ENCODE measurements around the gene GPC6.

GPC6 gene

GRCh38 chr13:93740334-93740733 is 513.7 kb downstream of the GPC6 start:
- DNase-seq (ENCODE audit: low spot score): no peak

- no peak for DNase-seq (ENCODE audit: low spot score)
Observed at GRCh38 chr13:93744033-93744432, 517.4 kb downstream of the GPC6 start.

GRCh38 chr13:93744886-93745285 is 518.3 kb downstream of the GPC6 start:
- DNase-seq (ENCODE audit: low spot score): no peak

GRCh38 chr13:93745884-93746283 is 519.3 kb downstream of the GPC6 start:
- no peak for DNase-seq (ENCODE audit: low spot score)

- no peak for DNase-seq (ENCODE audit: low spot score)
Observed at GRCh38 chr13:93746589-93746988, 520.0 kb downstream of the GPC6 start.

GRCh38 chr13:93750676-93751075 is 524.1 kb downstream of the GPC6 start:
- DNase-seq (ENCODE audit: low spot score): no peak

- peak; percentile 1 for DNase-seq (ENCODE audit: low spot score)
Observed at GRCh38 chr13:93751117-93751516, 524.5 kb downstream of the GPC6 start.

- DNase-seq (ENCODE audit: low spot score): no peak
Observed at GRCh38 chr13:93752541-93752940, 525.9 kb downstream of the GPC6 start.

GRCh38 chr13:93753639-93754038 is 527.0 kb downstream of the GPC6 start:
- DNase-seq (ENCODE audit: low spot score): no peak

GRCh38 chr13:93755341-93755740 is 528.7 kb downstream of the GPC6 start:
- DNase-seq (ENCODE audit: low spot score): no peak

- DNase-seq (ENCODE audit: low spot score): no peak
Observed at GRCh38 chr13:93758575-93758974, 532.0 kb downstream of the GPC6 start.

GRCh38 chr13:93762708-93763426 is 536.3 kb downstream of the GPC6 start:
- no peak for DNase-seq (ENCODE audit: low spot score)

GRCh38 chr13:93765062-93765461 is 538.5 kb downstream of the GPC6 start:
- no peak for DNase-seq (ENCODE audit: low spot score)

- DNase-seq (ENCODE audit: low spot score): no peak
Observed at GRCh38 chr13:93765811-93766210, 539.2 kb downstream of the GPC6 start.

- DNase-seq (ENCODE audit: low spot score): no peak
Observed at GRCh38 chr13:93766719-93767118, 540.1 kb downstream of the GPC6 start.

GRCh38 chr13:93767180-93767916 is 540.7 kb downstream of the GPC6 start:
- DNase-seq (ENCODE audit: low spot score): no peak

- no peak for DNase-seq (ENCODE audit: low spot score)
Observed at GRCh38 chr13:93767917-93768409, 541.4 kb downstream of the GPC6 start.

GRCh38 chr13:93769101-93769500 is 542.5 kb downstream of the GPC6 start:
- DNase-seq (ENCODE audit: low spot score): no peak

- DNase-seq (ENCODE audit: low spot score): no peak
Observed at GRCh38 chr13:93769607-93770006, 543.0 kb downstream of the GPC6 start.

- no peak for DNase-seq (ENCODE audit: low spot score)
Observed at GRCh38 chr13:93771227-93771626, 544.6 kb downstream of the GPC6 start.

GRCh38 chr13:93771782-93772181 is 545.2 kb downstream of the GPC6 start:
- no peak for DNase-seq (ENCODE audit: low spot score)

GRCh38 chr13:93774506-93774905 is 547.9 kb downstream of the GPC6 start:
- no peak for DNase-seq (ENCODE audit: low spot score)

GRCh38 chr13:93775027-93775426 is 548.4 kb downstream of the GPC6 start:
- no peak for DNase-seq (ENCODE audit: low spot score)

Measured in activated CD4-positive, alpha-beta T cell treated with anti-CD3 and anti-CD28 coated beads, Interleukin-2, Interleukin-4, amounts not matched to agents 100 ng/mL and 50 ng/mL, durations not matched to agents 16 hours and 8 hours (primary cell).